ENCODE data around the gene LRGUK.

LRGUK gene

DNA sequence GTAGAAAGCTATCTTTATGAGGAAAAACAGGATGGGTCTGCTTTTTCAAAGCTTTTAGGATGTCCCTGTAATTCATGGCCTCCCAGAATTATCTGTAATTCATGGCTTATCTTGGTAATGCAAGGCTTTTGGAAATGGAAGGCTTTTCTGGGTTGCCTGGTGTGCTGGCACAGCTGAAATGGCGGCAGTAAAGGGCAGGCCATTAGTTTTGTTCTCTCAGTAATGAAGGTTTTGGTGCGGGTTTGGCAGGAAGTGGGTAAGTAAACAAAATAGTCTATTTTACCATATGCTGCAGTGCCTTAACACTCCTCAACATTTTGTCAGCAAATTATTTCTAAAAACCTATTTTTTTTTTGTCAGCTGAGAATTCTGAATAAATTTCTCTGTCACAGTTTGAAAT is 69.3 kb downstream of the LRGUK start:
- no peaks in the 10 kb centered on the region for H3K36me3 ChIP-seq
- no peak overlapping the region for H3K4me2 ChIP-seq
- no peaks in the 10 kb centered on the region for H3K27me3 ChIP-seq
- no peaks in the 10 kb centered on the region for H4K20me1 ChIP-seq
- H3K9ac ChIP-seq = no peak overlapping the region
- H3K9me3 ChIP-seq = no peaks in the 10 kb centered on the region
- H3K4me1 ChIP-seq = no peaks in the 10 kb centered on the region
- no peak overlapping the region for H3K27ac ChIP-seq
- TF ChIP-seq Cebpa-rat (IDR thresholded peaks at IDR 0.05) = no peak
- no peak overlapping the region for H3K4me3 ChIP-seq

DNA sequence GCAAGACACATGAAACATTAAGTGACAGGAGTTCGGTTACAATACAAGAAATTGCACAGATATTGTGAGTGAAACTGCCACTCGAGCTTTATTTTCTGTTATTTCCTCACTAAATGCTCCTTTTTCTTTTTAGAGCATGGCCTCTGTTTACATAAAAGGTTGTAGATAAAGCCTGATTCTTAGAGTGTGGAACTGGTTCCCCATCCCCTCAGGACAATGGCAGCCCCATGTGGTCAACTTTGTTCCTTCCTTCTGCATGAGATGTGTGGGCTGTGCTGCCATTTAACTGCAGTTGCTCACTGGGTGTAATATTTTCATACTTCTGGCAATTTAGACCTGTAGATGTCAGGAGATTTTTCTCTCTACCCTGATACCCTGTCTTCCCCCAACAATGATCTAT is 70.2 kb downstream of the LRGUK start:
- no peak for TF ChIP-seq Cebpa-rat (IDR thresholded peaks at IDR 0.05)
- no peak overlapping the region for H3K27ac ChIP-seq
- no peak overlapping the region for H3K4me2 ChIP-seq
- H3K36me3 ChIP-seq = no peaks in the 10 kb centered on the region
- no peaks in the 10 kb centered on the region for H3K9me3 ChIP-seq
- no peak overlapping the region for H3K9ac ChIP-seq
- H3K27me3 ChIP-seq = no peaks in the 10 kb centered on the region
- no peaks in the 10 kb centered on the region for H4K20me1 ChIP-seq
- no peaks in the 10 kb centered on the region for H3K4me1 ChIP-seq
- no peak overlapping the region for H3K4me3 ChIP-seq

DNA sequence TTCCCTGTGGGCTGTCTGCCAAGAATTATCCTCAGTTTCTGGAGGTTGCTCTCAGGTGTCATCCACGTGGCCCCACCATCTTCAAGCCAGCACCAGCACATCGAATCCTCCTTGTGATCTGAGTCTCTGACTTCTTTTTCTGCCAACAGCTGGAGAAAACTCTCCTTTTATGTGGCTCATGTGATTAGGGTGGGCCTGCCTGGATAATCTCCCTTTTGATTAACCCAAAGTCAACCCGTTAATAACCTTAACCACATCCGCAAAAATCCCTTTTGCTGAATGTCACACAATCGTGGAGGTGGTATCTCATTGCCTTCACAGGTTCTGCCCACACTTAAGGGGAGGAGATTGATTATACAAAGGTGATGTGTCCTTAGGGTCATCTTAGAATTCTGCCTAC is 73.8 kb downstream of the LRGUK start:
- no peak overlapping the region for H3K4me2 ChIP-seq
- no peaks in the 10 kb centered on the region for H3K9me3 ChIP-seq
- H3K36me3 ChIP-seq = no peaks in the 10 kb centered on the region
- no peak overlapping the region for H3K27ac ChIP-seq
- no peaks in the 10 kb centered on the region for H4K20me1 ChIP-seq
- H3K9ac ChIP-seq = no peak overlapping the region
- TF ChIP-seq Cebpa-rat (IDR thresholded peaks at IDR 0.05) = no peak
- no peaks in the 10 kb centered on the region for H3K4me1 ChIP-seq
- no peak overlapping the region for H3K4me3 ChIP-seq
- no peaks in the 10 kb centered on the region for H3K27me3 ChIP-seq

DNA sequence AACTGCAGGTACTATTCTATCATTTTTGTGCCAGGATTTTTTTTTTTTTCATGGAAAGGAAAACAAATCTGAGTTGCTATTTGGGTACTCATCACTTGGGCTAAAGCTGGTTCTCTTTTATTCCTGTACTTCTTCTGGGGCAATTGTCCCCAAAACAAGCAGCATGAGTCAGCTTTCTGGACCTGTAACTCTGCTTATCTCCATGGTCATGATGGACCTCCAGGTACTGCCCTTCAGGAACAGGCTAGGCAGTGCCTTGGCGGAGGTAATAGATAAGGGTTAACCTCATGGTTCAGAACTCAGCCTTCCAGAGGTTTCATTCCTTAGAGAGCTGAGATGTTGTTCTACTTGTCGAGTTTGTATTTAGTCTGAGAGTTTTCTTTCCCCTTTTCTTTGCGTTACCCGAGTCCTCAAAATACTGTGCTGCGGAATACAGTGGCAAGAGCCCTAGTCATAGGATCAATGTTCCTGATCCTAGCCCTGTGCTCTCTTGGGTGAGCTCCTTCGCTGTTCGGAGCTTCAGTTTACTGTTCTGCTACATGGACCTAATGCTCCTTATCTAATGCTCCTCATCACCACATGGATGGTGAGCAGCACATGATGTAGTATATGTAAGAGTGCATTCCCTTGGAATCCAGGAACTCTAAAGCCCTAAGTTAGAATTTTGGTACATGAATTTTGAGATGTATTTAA is 74.6 kb downstream of the LRGUK start:
- no peak overlapping the region for H3K4me2 ChIP-seq
- H3K27me3 ChIP-seq = no peaks in the 10 kb centered on the region
- H4K20me1 ChIP-seq = no peaks in the 10 kb centered on the region
- TF ChIP-seq Cebpa-rat (IDR thresholded peaks at IDR 0.05) = no peak
- H3K9me3 ChIP-seq = no peaks in the 10 kb centered on the region
- H3K9ac ChIP-seq = no peak overlapping the region
- no peaks in the 10 kb centered on the region for H3K4me1 ChIP-seq
- no peaks in the 10 kb centered on the region for H3K36me3 ChIP-seq
- no peak overlapping the region for H3K27ac ChIP-seq
- no peak overlapping the region for H3K4me3 ChIP-seq

DNA sequence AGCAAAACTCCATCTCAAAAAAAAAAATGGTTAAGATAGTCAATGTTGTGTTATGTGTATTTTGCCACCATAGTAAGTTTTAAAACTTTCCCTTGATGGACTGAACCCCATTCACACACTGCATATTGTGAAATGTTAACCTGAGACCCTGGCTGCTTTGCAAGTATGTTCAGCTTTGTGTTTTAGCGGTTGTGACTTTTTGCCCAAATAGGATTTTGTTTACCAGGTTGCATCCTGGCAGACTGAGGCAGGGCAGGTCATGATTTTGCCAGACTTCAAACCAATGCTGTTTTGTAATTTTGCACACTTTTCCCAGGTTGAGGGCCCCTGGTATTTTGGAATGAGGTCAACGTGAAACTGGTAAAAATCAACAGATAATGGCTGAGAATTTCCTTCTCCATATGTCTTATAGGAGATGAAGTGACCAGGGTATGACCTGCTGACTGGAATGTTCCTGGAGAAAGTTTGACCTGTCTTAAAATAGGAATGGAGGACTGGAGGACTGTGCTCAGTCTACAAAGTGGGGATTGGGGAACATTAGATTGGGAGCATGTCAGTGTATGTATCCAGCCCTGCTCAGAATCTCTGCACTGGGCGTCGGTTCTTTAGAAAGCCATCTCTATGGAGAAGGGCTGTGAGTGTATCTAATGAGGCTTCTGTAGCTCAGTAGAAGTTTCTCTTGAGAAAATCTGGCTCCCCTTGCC is 76.2 kb downstream of the LRGUK start:
- no peaks in the 10 kb centered on the region for H3K27me3 ChIP-seq
- H3K9me3 ChIP-seq = no peaks in the 10 kb centered on the region
- H3K4me2 ChIP-seq = no peak overlapping the region
- no peaks in the 10 kb centered on the region for H4K20me1 ChIP-seq
- H3K36me3 ChIP-seq = no peaks in the 10 kb centered on the region
- H3K4me3 ChIP-seq = no peak overlapping the region
- H3K27ac ChIP-seq = no peak overlapping the region
- no peak overlapping the region for H3K9ac ChIP-seq
- no peak for TF ChIP-seq Cebpa-rat (IDR thresholded peaks at IDR 0.05)
- no peaks in the 10 kb centered on the region for H3K4me1 ChIP-seq

DNA sequence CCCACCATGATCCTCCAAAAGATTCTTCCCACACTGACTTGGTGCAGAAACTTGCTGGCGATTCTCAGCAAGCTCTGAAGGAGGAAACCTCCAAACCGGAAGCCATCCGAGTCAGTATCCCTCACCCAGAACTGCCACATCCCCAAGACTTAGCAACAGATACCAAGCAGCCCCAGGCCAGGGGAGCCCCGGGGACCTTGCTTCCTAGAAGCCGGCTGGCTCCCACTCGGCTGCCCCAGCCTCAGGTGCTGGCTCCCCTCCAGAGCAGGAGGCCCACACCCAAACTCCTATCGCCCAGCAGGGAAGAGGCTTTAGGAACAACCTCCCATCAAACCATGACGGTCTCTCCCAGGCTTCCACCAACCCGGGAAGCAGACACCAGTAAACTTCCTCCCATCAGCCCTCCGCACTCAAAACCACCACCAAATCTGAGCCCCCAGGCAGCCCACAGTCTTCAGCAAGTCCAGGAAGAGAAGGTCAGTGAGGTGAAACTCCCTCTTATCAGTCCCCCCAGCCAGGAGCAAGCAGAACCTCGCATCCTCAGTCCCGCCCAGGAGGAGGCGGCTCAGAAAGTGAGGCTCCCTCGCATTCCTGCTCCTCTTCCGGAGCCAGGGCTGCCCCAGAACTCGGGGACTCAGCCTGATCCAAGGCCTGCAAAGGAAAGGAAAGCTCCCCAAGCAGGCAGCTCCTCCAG is 82.3 kb downstream of the LRGUK start:
- Histone ChIP-seq H3K27ac (no peak overlapping the region), H3K36me3 (no peaks in the 10 kb centered on the region), H3K4me3 (no peak overlapping the region), H4K20me1 (no peaks in the 10 kb centered on the region), H3K9ac (no peak overlapping the region), H3K27me3 (no peaks in the 10 kb centered on the region), H3K9me3 (no peaks in the 10 kb centered on the region), H3K4me2 (no peak overlapping the region), H3K4me1 (peaks cover 8% of the 10 kb centered on the region; the same call in 1 of the 2 replicates)
- no peak for TF ChIP-seq Cebpa-rat (IDR thresholded peaks at IDR 0.05)

DNA sequence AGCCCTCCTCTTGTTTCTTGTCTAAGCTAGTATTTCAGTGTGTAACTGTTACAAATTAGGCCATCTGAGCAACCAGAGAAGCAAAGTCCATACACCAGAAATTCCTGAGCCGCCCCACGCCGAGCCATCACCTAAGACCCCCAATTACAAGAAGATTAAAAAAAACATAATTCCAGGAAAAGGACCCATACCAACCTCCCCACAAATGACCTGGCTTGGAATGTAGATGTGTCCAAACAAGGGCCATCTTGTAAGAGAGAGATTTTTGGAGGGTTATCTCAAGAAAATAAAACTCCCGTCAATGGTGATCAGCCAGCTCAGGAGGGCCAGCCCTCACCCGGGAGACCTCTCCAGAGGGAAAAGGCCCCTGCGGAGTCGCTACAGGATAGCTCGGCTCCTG is 83.1 kb downstream of the LRGUK start:
- no peaks in the 10 kb centered on the region for H3K27me3 ChIP-seq
- H3K9me3 ChIP-seq = no peaks in the 10 kb centered on the region
- H3K4me3 ChIP-seq = no peak overlapping the region
- H3K9ac ChIP-seq = no peak overlapping the region
- no peaks in the 10 kb centered on the region for H4K20me1 ChIP-seq
- TF ChIP-seq Cebpa-rat (IDR thresholded peaks at IDR 0.05) = no peak
- no peak overlapping the region for H3K27ac ChIP-seq
- no peaks in the 10 kb centered on the region for H3K36me3 ChIP-seq
- peaks cover 8% of the 10 kb centered on the region; the same call in 1 of the 2 replicates for H3K4me1 ChIP-seq
- no peak overlapping the region for H3K4me2 ChIP-seq

DNA sequence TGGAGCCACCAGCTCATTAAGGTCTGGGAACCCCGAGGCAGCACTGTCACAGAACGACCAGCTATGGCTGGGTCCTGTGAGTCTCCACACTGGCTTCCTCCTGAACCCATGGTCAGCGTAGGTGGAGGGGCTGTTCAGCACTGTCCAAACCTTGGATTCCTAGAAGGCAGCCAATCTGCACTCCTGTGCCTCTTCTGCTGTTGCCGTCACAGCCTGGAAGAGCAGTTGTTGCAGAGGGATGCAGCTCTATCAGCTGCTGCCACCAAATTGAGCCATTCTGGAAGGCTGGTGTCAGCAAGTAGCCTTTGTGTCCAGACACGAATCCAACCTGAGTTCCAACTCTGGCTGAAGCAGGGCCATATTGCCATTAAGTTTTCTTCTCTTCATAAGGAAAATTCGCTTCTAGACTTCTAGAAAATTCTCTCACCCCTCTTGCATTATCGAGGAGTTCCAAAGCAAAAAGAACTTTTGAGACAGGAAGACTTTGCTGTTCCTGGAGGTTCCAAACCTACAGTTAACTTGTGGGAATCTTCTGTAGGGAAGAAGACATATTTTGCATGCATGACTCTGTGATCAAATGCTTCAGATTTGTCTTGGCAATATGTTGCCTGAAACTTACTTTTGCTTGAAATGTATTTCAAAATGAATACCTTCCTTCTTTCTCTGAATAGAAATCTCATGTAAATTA is 84.0 kb downstream of the LRGUK start:
- Histone ChIP-seq H3K9ac (no peak overlapping the region), H3K27me3 (no peaks in the 10 kb centered on the region), H3K36me3 (no peaks in the 10 kb centered on the region), H3K4me3 (no peak overlapping the region), H3K27ac (no peak overlapping the region), H4K20me1 (no peaks in the 10 kb centered on the region), H3K4me1 (peaks cover 8% of the 10 kb centered on the region; the same call in 1 of the 2 replicates), H3K4me2 (no peak overlapping the region), H3K9me3 (no peaks in the 10 kb centered on the region)
- TF ChIP-seq Cebpa-rat (IDR thresholded peaks at IDR 0.05) = no peak

DNA sequence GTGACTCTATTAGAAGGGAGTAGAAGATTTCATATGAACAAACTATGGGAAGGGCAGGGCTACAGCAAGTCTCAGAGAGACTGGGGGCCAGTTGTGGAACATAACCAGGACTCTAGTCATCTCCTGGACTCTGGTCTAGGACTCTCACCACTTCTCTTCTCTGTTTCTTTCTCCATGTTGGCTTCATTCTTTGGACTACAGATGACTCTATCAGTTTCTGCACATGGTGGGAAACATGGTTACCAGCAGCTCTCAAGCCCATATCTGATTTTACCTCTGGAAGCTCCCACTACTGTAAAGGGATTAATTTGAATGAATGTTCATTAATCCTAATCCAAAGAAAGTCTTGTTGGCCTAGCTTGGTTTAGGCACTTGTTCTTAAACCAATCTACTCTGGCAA is 84.7 kb downstream of the LRGUK start:
- Histone ChIP-seq H3K4me2 (no peak overlapping the region), H3K36me3 (no peaks in the 10 kb centered on the region), H3K9me3 (no peaks in the 10 kb centered on the region), H3K4me1 (peaks cover 8% of the 10 kb centered on the region; the same call in 1 of the 2 replicates), H3K27me3 (no peaks in the 10 kb centered on the region), H4K20me1 (no peaks in the 10 kb centered on the region), H3K9ac (no peak overlapping the region), H3K27ac (no peak overlapping the region), H3K4me3 (no peak overlapping the region)
- no peak for TF ChIP-seq Cebpa-rat (IDR thresholded peaks at IDR 0.05)
